Type B pancreatic cell (in vitro differentiated cells): ENCODE results near the gene UNC93A. TPM values are rescaled to one million over a fixed set of nuclear protein-coding genes. Genes with fewer than 3 reads are reported as not detected.
"Not testable (repeated sequence)": the region's sequence is repeated elsewhere in the genome, so short reads cannot be mapped to it uniquely, and the experiment has no call there.

Source experiments
- DNase-seq: peaks from one replicate; pipeline ENCODE4 v3.0.0; 2021; ENCODE audit warnings: mixed read lengths; ENCODE audit not compliant: unreplicated experiment; ENCODE audit errors: extremely low spot score
- H3K27ac Mint-ChIP-seq: 2 replicates; pipeline ENCODE4 v1.8.0; 2021; ENCODE audit warnings: mild to moderate bottlenecking, mixed read lengths
- H3K27me3 Mint-ChIP-seq: 2 replicates; pipeline ENCODE4 v1.8.0; 2021; ENCODE audit warnings: mixed read lengths
- H3K36me3 Mint-ChIP-seq: 2 replicates; pipeline ENCODE4 v1.8.0; 2021; ENCODE audit warnings: mixed read lengths
- H3K4me1 Mint-ChIP-seq: one replicate; pipeline ENCODE4 v1.8.0; 2021; ENCODE audit warnings: mixed read lengths; ENCODE audit not compliant: unreplicated experiment
- H3K4me3 Mint-ChIP-seq: 2 replicates; pipeline ENCODE4 v1.8.0; 2021; ENCODE audit warnings: mild to moderate bottlenecking, mixed read lengths
- H3K9me3 Mint-ChIP-seq: 2 replicates; pipeline ENCODE4 v1.8.0; 2021; ENCODE audit warnings: mixed read lengths
- CTCF ChIP-seq: fragments of 200-600 bp; sonication (generic); conservative IDR thresholded peaks from 2 replicates; pipeline ENCODE4 v1.5.0; 2021; ENCODE audit warnings: antibody characterized with exemption, mild to moderate bottlenecking
- total RNA-seq: library from RNA; stranded (reverse); gene quantifications from 2 replicates; pipeline ENCODE4 v1.2.1, GENCODE V29; 2021; ENCODE audit warnings: low replicate concordance

Gene UNC93A
- total RNA-seq, 1 donor from 2014 or later, result 3.7 TPM

GRCh38 chr6:167258646-167259045, 32.5 kb upstream of the UNC93A start:
- H3K4me3 Mint-ChIP-seq, result no peak overlapping the region
- H3K36me3 Mint-ChIP-seq, result peaks cover 4% of the 10 kb centered on the region
- no peak overlapping the region for H3K27ac Mint-ChIP-seq
- no peaks in the 10 kb centered on the region for H3K4me1 Mint-ChIP-seq
- peaks cover 4% of the 10 kb centered on the region for H3K27me3 Mint-ChIP-seq
- TF ChIP-seq CTCF, result no peak
- peaks cover 9% of the 10 kb centered on the region for H3K9me3 Mint-ChIP-seq
- no peak for DNase-seq

GRCh38 chr6:167266057-167266829, 24.9 kb upstream of the UNC93A start:
- Mint-ChIP-seq H3K4me1 (peaks cover 36% of the 10 kb centered on the region), H3K27ac (peak overlapping the region; percentile 64), H3K4me3 (peak overlapping the region; percentile 35)
- H3K27me3 Mint-ChIP-seq, H3K9me3 Mint-ChIP-seq, DNase-seq, H3K36me3 Mint-ChIP-seq: not testable (repeated sequence)

- H3K27ac Mint-ChIP-seq, result peak overlapping the region; percentile 94
- DNase-seq, result no peak
- no peaks in the 10 kb centered on the region for H3K9me3 Mint-ChIP-seq
- H3K36me3 Mint-ChIP-seq, result peaks cover 4% of the 10 kb centered on the region
- peaks cover 43% of the 10 kb centered on the region for H3K4me1 Mint-ChIP-seq
- H3K4me3 Mint-ChIP-seq, result peak overlapping the region; percentile 70
- H3K27me3 Mint-ChIP-seq, result peaks cover 4% of the 10 kb centered on the region
- no peak for TF ChIP-seq CTCF
Observed at GRCh38 chr6:167266830-167267555, 24.1 kb upstream of the UNC93A start.

GRCh38 chr6:167267556-167267898, 23.6 kb upstream of the UNC93A start:
- not testable (repeated sequence) for H3K27me3 Mint-ChIP-seq, H3K36me3 Mint-ChIP-seq, DNase-seq, H3K9me3 Mint-ChIP-seq
- Mint-ChIP-seq H3K4me1 (peaks cover 48% of the 10 kb centered on the region), H3K27ac (peak overlapping the region; percentile 94), H3K4me3 (peak overlapping the region; percentile 54)

GRCh38 chr6:167267921-167268401, 23.2 kb upstream of the UNC93A start:
- peak overlapping the region; percentile 94 for H3K27ac Mint-ChIP-seq
- peaks cover 4% of the 10 kb centered on the region for H3K27me3 Mint-ChIP-seq
- peaks cover 52% of the 10 kb centered on the region for H3K4me1 Mint-ChIP-seq
- no peaks in the 10 kb centered on the region for H3K9me3 Mint-ChIP-seq
- no peak for DNase-seq
- H3K4me3 Mint-ChIP-seq, result peak overlapping the region; percentile 54
- no peak for TF ChIP-seq CTCF
- no peaks in the 10 kb centered on the region for H3K36me3 Mint-ChIP-seq

GRCh38 chr6:167268683-167269280, 22.3 kb upstream of the UNC93A start:
- no peak for TF ChIP-seq CTCF
- Mint-ChIP-seq H3K36me3 (no peaks in the 10 kb centered on the region), H3K27ac (peak overlapping the region; percentile 94), H3K27me3 (peaks cover 4% of the 10 kb centered on the region), H3K4me3 (peak overlapping the region; percentile 24), H3K9me3 (no peaks in the 10 kb centered on the region), H3K4me1 (peaks cover 59% of the 10 kb centered on the region)
- DNase-seq, result no peak
